Keratinocyte (primary cell): ENCODE data around the gene RNF39.

Experiments
- CTCF ChIP-seq, 3 experiments: IDR thresholded peaks in 1 of 3; conservative IDR thresholded peaks in 1 of 3; optimal IDR thresholded peaks in 1 of 3; 2 replicates in 2 of 3; 3 replicates in 1 of 3; pipeline versions ENCODE3 to v1.5.1; 2011; ENCODE audit warnings: low read length in 3 of 3, mild to moderate bottlenecking in 3 of 3, moderate library complexity in 2 of 3, control low read depth in 1 of 3, inconsistent platforms in 1 of 3; ENCODE audit not compliant: insufficient read depth in 2 of 3; ENCODE audit errors: extremely low read depth in 1 of 3
- EZH2 ChIP-seq: IDR thresholded peaks from one replicate; pipeline ENCODE4 v1.6.1; 2012; ENCODE audit warnings: inconsistent platforms, mild to moderate bottlenecking, low read length, moderate library complexity

GRCh38 chr6:30022189-30022588 is 53.4 kb downstream of the RNF39 start:
- TF ChIP-seq CTCF (optimal IDR thresholded peaks at IDR 0.05 in 1 of 3, IDR thresholded peaks at IDR 0.05 in 1 of 3, conservative IDR thresholded peaks at IDR 0.05 in 1 of 3; ENCODE audit: extremely low read depth in 1 of 3, insufficient read depth in 2 of 3, low read length in 3 of 3) (no peak), EZH2 (no peak)
